Stimulated activated effector memory CD8-positive, alpha-beta T cell treated with anti-CD3 and anti-CD28 coated beads, Interleukin-12 subunit alpha, Interleukin-12 subunit beta, amount 100 ng/mL, for 72 hours (primary cell): ENCODE measurements around the gene NAB2.
"Not testable (repeated sequence)": the region's sequence is repeated elsewhere in the genome, so short reads cannot be mapped to it uniquely, and the experiment has no call there.

Experiments used
- ATAC-seq: fragments of 150-1000 bp; cut with Tn5 transposase; 2 replicates; pipeline ENCODE4 v1.10.0; 2021
- DNase-seq, 2 donors: peaks; one replicate each; pipeline ENCODE4 v3.0.0; 2021 to 2022; ENCODE audit warnings: low spot score in 2 of 2
- H3K27ac Mint-ChIP-seq: one replicate; pipeline ENCODE4 v1.8.0; 2022; ENCODE audit warnings: mild to moderate bottlenecking, mixed read lengths
- H3K36me3 Mint-ChIP-seq: one replicate; pipeline ENCODE4 v1.8.0; 2022; ENCODE audit warnings: mild to moderate bottlenecking, mixed read lengths
- H3K4me1 Mint-ChIP-seq: one replicate; pipeline ENCODE4 v1.8.0; 2022; ENCODE audit warnings: mixed read lengths
- H3K4me3 Mint-ChIP-seq: one replicate; pipeline ENCODE4 v1.8.0; 2022; ENCODE audit warnings: mild to moderate bottlenecking, mixed read lengths
- H3K9me3 Mint-ChIP-seq: one replicate; pipeline ENCODE4 v1.8.0; 2022; ENCODE audit warnings: mixed read lengths

Gene NAB2

DNA sequence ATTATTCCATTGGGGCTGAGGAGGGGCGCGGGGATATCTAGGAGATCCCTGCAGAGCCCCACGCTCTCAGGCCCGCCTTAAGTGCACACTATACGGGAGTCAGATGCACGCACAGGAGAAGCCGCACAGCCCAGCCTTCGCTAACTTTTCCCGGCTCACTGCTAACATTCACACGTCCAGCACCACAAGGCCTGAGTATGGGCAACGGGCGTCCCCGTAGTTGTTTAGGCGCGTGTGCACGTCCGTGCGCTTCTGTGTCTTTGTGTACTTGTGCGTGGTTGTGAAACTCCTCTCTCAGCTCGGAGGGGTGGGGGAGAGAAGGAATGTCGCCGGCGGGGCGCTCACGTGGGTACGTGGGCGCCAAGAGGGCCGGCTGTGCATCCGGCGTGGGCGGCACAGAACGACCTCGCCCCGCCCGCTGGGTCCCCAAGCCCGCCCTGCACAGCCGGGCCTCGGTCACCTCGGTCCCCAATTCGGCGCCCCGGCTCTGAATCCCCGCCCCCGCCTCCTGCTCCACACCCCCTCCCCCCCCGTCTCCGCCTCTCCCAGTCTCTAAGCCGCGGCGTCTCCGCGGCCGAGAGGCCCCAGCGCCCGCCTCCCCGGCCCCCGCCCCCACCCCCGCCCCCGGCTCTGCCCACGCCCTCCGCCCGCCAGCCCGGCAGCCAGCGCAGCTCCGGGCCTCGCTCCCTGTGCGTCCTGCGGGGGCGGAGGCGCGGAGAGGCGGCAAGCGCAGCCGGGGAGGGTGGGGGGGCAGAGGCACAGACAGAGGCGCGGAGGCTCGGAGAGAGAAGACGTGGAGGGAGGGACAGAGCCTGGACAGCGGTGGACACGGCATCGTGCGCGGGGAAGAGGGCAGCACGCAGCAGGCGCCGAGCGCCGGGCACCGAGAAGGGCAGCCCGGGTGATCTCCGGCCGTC, at the start of gene NAB2:
Gene NAB2, plus strand, starts transcription at position 761 of the 917 bp plus-strand sequence. CDS start 158 bp downstream, outside the sequence.
- Mint-ChIP-seq H3K36me3 (peaks cover 72% of the 10 kb centered on the region), H3K27ac (peak within 1 kb of the TSS; percentile 93), H3K4me1 (peaks cover 78% of the 10 kb centered on the region), H3K4me3 (peak within 1 kb of the TSS; percentile 98), H3K9me3 (no peaks in the 10 kb centered on the region)
- ATAC-seq: peak; percentile 66
- DNase-seq: peak; percentile 76 to 93

- no peak overlapping the region for H3K4me3 Mint-ChIP-seq
- DNase-seq (no peak), ATAC-seq (no peak)
- peaks cover 2% of the 10 kb centered on the region for H3K4me1 Mint-ChIP-seq
- H3K27ac Mint-ChIP-seq: no peak overlapping the region
- no peaks in the 10 kb centered on the region for H3K36me3 Mint-ChIP-seq
- H3K9me3 Mint-ChIP-seq: no peaks in the 10 kb centered on the region
These were observed 48.7 kb upstream of the NAB2 start for GRCh38 chr12:57040211-57040610.

- Mint-ChIP-seq H3K4me3 (no peak overlapping the region), H3K36me3 (no peaks in the 10 kb centered on the region), H3K27ac (no peak overlapping the region), H3K9me3 (no peaks in the 10 kb centered on the region), H3K4me1 (peaks cover 8% of the 10 kb centered on the region)
- ATAC-seq (no peak), DNase-seq (no peak)
These were observed 48.2 kb upstream of the NAB2 start for GRCh38 chr12:57040750-57041149.

- H3K36me3 Mint-ChIP-seq: no peaks in the 10 kb centered on the region
- H3K4me1 Mint-ChIP-seq: peaks cover 27% of the 10 kb centered on the region
- H3K9me3 Mint-ChIP-seq: no peaks in the 10 kb centered on the region
- no peak for DNase-seq
- ATAC-seq: no peak
- no peak overlapping the region for H3K27ac Mint-ChIP-seq
- no peak overlapping the region for H3K4me3 Mint-ChIP-seq
These were observed 46.2 kb upstream of the NAB2 start for GRCh38 chr12:57042695-57043094.

DNA sequence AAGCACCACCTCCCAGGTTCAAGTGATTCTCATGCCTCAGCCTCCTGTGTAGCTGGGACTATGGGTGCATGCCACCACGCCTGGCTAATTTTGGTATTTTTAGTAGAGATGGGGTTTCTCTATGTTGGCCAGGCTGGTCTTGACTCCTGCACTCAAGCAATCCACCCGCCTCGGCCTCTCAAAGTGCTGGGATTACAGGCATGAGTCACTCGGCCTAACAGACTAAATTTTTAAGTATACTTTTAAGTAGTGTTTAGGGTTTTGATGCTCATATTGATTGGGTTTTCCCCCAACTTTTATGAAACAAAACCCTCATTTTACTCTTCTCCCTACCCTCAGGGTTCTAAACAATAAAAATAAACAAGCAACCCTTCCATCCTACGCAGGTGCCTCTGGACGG, 44.4 kb upstream of the NAB2 start:
- DNase-seq (no peak), ATAC-seq (no peak)
- H3K9me3 Mint-ChIP-seq: no peaks in the 10 kb centered on the region
- H3K36me3 Mint-ChIP-seq: no peaks in the 10 kb centered on the region
- H3K27ac Mint-ChIP-seq: no peak overlapping the region
- no peak overlapping the region for H3K4me3 Mint-ChIP-seq
- peaks cover 45% of the 10 kb centered on the region for H3K4me1 Mint-ChIP-seq

DNA sequence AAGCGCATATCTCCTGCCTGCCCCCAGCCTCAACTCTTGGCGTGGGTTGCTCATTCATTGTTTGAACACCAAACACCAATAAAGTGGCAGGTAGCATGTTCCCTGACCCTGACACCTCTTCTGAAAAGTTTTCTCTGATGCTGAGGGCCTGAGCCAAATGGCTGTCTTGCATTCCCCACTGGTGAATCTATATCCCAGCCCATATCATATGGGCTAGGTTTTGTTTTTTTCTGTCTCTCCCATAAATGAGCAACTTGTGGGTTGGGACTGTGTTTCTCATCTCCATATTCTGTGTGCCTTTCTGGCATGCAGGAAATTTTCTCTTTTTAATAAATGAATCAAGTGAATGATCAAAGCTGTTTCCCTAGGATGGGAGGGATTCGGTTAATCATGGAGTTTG, 44.0 kb upstream of the NAB2 start:
- H3K9me3 Mint-ChIP-seq: no peaks in the 10 kb centered on the region
- ATAC-seq: no peak
- H3K27ac Mint-ChIP-seq: no peak overlapping the region
- H3K4me3 Mint-ChIP-seq: no peak overlapping the region
- peaks cover 46% of the 10 kb centered on the region for H3K4me1 Mint-ChIP-seq
- H3K36me3 Mint-ChIP-seq: no peaks in the 10 kb centered on the region
- no peak for DNase-seq

DNA sequence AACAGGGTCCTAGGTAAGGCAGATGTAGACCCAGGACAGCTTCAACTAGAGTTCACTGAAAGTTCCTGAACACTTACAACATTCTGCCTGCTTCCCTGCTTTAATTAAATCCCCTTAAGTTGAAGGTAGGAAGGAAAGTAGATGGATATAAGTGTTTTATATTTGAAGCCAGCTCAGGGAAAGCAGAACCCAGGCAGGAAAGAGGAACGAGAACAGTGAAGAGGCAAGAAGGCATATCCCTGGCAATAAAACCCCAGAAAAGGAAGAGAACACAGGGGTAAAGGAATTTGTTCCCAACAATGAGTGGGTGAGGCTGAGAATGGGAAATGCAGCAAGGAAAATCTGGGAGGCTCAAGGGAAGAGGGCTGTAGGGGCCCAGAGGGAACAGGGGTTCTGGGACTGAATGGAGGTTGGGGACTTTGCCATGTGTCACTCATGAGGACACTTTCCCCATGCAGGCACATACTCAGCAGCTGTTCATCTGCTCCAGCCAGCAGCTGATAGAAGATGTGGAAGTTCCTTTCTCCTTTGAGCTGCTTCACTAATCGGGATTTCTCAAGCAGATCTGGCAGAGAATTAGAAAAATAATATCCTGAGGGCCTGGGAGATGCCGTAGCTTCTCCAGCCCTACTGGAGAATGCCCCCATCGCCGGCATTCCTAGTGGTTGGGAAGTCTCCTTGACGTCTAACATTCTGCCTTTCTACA, 42.7 kb upstream of the NAB2 start:
- Mint-ChIP-seq H3K36me3 (no peaks in the 10 kb centered on the region), H3K4me3 (peak overlapping the region; percentile 57), H3K4me1 (peaks cover 55% of the 10 kb centered on the region), H3K9me3 (no peaks in the 10 kb centered on the region), H3K27ac (peak overlapping the region; percentile 91)
- ATAC-seq: no peak
- no peak for DNase-seq

GRCh38 chr12:57046947-57047890, 41.7 kb upstream of the NAB2 start:
- Mint-ChIP-seq H3K4me1 (peaks cover 57% of the 10 kb centered on the region), H3K36me3 (no peaks in the 10 kb centered on the region), H3K4me3 (peak overlapping the region; percentile 57), H3K9me3 (no peaks in the 10 kb centered on the region), H3K27ac (peak overlapping the region; percentile 91)
- ATAC-seq (peak; percentile 96), DNase-seq (peak; percentile 49 to 81)

DNA sequence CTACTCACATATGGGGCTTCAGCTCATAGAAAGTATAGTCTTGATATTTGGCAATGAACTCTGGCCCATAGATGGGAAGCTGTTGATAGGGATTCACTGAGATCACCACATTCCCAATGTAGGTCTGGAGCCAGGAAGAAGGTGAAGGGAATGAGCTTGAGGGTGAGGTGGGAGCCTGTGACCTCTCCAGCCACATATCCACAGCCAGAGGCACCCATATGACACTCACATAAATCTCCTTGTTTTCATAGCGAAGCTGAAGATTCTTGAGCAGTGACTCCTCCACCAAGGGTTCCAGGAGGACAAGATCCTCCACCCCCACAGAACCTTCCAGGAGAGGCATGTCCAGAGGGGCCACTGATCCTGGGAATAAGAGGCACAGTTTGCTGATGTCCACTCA, 40.9 kb upstream of the NAB2 start:
- no peaks in the 10 kb centered on the region for H3K9me3 Mint-ChIP-seq
- peak overlapping the region; percentile 91 for H3K27ac Mint-ChIP-seq
- peak overlapping the region; percentile 57 for H3K4me3 Mint-ChIP-seq
- no peak for ATAC-seq
- DNase-seq: no peak
- peaks cover 57% of the 10 kb centered on the region for H3K4me1 Mint-ChIP-seq
- H3K36me3 Mint-ChIP-seq: no peaks in the 10 kb centered on the region

GRCh38 chr12:57048423-57049118, 40.3 kb upstream of the NAB2 start:
- DNase-seq (no peak), ATAC-seq (no peak)
- H3K4me1 Mint-ChIP-seq: peaks cover 57% of the 10 kb centered on the region
- H3K27ac Mint-ChIP-seq: peak overlapping the region; percentile 91
- no peaks in the 10 kb centered on the region for H3K9me3 Mint-ChIP-seq
- H3K4me3 Mint-ChIP-seq: no peak overlapping the region
- no peaks in the 10 kb centered on the region for H3K36me3 Mint-ChIP-seq

DNA sequence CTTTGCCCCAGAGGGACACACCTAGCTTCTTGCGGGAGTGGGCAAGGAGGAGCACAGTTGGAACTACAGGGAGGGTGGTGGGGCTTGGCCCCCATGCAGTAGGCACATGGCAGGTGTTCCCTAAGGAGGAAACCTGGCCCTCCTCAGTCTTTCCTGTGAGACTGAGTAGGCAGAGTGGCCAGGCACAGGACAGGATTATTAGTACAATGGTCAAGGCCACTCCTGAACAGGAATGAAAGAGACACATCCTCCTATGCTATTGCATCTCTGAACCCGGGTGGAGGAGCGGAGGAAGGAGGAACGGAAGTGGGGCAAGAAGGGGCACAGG, 39.8 kb upstream of the NAB2 start:
- no peaks in the 10 kb centered on the region for H3K9me3 Mint-ChIP-seq
- no peak for ATAC-seq
- DNase-seq: no peak
- H3K27ac Mint-ChIP-seq: peak overlapping the region; percentile 35
- H3K4me1 Mint-ChIP-seq: peaks cover 57% of the 10 kb centered on the region
- H3K4me3 Mint-ChIP-seq: no peak overlapping the region
- peaks cover under 1% of the 10 kb centered on the region for H3K36me3 Mint-ChIP-seq

DNA sequence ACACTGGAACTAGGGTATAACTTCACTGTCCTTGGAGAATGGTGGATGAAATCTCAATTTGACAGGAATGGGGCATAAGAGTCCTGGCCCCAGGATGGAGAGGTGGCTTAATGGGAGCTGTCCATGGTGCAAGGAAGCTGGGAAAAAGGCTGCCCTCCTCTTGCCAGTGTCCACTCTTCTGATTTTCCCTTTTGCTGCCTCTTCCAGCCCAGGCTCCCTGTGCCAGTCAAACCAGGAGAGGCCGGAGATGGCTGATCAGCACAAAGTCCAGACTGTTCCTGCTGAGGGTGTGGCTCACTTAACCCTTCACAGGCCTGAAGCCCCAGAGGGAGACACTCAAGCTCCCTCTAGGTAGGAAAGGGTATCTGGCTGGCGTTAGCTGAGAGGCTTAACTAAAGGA, 39.0 kb upstream of the NAB2 start, which contains the start of gene MYO1A:
Gene MYO1A, minus strand, starts transcription at position 240 of the 400 bp plus-strand sequence. CDS start 1,806 bp downstream, outside the sequence.
- Mint-ChIP-seq H3K4me3 (no peak within 1 kb of the TSS), H3K27ac (peak within 1 kb of the TSS; percentile 35), H3K36me3 (peaks cover 8% of the 10 kb centered on the region), H3K4me1 (peaks cover 57% of the 10 kb centered on the region), H3K9me3 (no peaks in the 10 kb centered on the region)
- DNase-seq: no peak
- no peak for ATAC-seq

DNA sequence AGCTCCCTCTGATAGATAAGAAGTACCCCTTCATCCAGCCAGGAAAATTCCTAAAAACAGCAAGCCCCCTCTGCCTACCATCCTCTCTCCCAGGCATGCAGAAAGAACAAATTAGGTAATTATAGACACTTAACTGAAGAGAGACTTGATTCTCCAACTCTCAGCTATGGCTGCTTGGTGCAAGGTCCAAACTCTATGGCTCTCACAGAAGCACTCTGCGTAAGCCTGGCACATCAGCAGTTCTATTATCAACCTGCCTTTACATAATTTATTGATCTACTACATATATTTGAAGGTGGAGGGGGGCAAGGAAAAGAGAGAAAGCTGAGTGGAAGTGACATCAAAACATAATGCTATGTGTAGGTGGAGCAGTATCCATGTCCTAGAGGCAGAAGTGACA, 37.9 kb upstream of the NAB2 start:
- DNase-seq: no peak
- Mint-ChIP-seq H3K4me3 (no peak overlapping the region), H3K36me3 (peaks cover 15% of the 10 kb centered on the region), H3K9me3 (no peaks in the 10 kb centered on the region), H3K4me1 (peaks cover 47% of the 10 kb centered on the region), H3K27ac (no peak overlapping the region)
- no peak for ATAC-seq

DNA sequence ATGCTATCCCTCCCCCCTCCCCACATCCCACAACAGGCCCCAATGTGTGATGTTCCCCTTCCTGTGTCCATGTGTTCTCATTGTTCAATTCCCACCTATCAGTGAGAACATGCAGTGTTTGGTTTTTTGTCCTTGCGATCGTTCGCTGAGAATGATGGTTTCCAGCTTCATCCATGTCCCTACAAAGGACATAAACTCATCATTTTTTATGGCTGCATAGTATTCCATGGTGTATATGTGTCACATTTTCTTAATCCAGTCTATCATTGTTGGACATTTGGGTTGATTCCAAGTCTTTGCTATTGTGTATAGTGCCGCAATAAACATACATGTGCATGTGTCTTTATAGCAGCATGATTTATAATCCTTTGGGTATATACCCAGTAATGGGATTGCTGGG, 35.8 kb upstream of the NAB2 start:
- H3K27ac Mint-ChIP-seq, ATAC-seq, H3K9me3 Mint-ChIP-seq, H3K4me3 Mint-ChIP-seq, DNase-seq: not testable (repeated sequence)
- H3K4me1 Mint-ChIP-seq: peaks cover 25% of the 10 kb centered on the region
- H3K36me3 Mint-ChIP-seq: peaks cover 36% of the 10 kb centered on the region
